HG03565 (cell line): ENCODE data around the gene CD79A.
A peak's percentile ranks its signal among the peaks of the same experiment; 100 is the strongest.

ENCODE experiments used
- ATAC-seq: cut with Tn5 transposase; IDR thresholded peaks from one replicate; pipeline ENCODE4 v1.9.1; 2021; ENCODE audit warnings: mild to moderate bottlenecking, moderate library complexity; ENCODE audit not compliant: unreplicated experiment

Gene CD79A

GRCh38 chr19:41876847-41877832, at the start of gene CD79A:
Gene CD79A, plus strand, starts transcription at chr19:41877279. Its CDS starts 26 bp downstream, at chr19:41877305.
- ATAC-seq, result peak; percentile 45

GRCh38 chr19:41837981-41838708, 38.9 kb upstream of the CD79A start:
- ATAC-seq, result no peak

DNA sequence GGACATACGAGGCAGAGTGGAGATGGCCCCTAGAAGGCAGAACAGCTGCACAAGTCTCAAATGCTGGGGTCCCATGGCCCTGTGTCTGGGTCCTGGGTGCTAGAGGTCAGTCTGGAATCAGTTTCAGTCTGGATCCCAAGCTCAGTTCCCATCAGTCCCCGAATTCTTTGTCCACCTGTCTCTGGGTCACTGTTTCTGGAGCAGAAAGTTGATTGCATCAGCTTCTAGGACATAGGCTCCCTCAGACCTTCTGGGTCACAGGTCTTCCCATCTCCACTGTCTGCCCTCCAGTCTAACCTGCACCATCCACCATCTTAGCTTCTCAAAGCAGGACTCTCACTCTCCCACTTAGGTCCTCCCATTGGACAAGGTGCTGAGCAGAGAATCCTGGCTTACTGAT, 37.9 kb upstream of the CD79A start:
- no peak for ATAC-seq

- ATAC-seq, result no peak
These were observed 33.7 kb upstream of the CD79A start for GRCh38 chr19:41843371-41843770.

- no peak for ATAC-seq
These were observed 32.5 kb upstream of the CD79A start, which contains the start of gene LYPD4 for GRCh38 chr19:41844601-41845000. Gene LYPD4, minus strand, starts transcription at chr19:41844683. Its CDS starts 5,398 bp downstream, at chr19:41839285.

- ATAC-seq, result no peak
These were observed 32.3 kb upstream of the CD79A start, which contains the start of gene DMRTC2 for GRCh38 chr19:41845001-41845050. Gene DMRTC2, plus strand, starts transcription at chr19:41845042. Its CDS starts 2,387 bp downstream, at chr19:41847429.

GRCh38 chr19:41845051-41845590, 32.0 kb upstream of the CD79A start:
- ATAC-seq, result no peak

GRCh38 chr19:41847351-41848105, 29.6 kb upstream of the CD79A start:
- no peak for ATAC-seq

- ATAC-seq, result no peak
These were observed 28.4 kb upstream of the CD79A start for GRCh38 chr19:41848666-41849065.

- ATAC-seq, result no peak
These were observed 28.0 kb upstream of the CD79A start for GRCh38 chr19:41849067-41849466.

DNA sequence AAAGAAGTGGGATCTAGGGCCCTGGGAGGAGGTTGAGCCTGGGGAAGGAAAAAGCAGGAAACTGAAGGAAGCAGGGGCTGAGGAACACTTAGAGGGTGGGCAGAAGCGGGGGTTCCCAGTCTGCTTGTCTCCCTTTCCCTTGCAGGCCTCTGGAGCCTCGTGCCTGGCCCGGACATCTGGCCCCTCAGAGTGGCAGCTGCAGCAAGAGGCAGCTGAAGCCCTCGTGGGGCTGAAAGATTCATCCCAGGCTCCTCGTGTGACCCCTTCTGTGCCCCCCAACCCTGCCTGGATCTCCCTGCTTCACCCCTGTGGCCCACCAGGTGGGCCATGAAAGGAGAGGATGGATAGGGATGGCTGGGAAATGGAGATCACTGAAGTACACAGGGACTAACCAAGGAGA, 26.7 kb upstream of the CD79A start:
- no peak for ATAC-seq

- no peak for ATAC-seq
These were observed 25.6 kb upstream of the CD79A start for GRCh38 chr19:41851456-41851855.

DNA sequence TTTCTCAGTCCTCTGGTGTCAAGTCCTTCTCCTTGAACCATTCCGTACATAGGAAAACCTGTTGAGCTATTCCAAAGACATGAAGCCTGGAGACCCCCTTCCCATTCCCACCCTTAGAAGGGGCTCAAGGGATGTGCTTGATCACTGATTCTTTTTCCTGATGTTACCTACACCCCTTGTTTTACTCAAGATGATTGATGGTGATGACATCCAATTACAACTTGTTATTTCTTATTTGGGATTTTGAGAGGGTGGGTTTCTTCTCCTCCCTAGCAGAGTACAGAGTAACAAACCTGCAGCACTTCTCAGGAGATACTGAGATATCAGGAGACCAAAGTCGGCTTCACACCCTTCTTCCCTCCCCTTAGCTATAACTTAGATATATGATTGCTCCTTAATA, 23.7 kb upstream of the CD79A start:
- ATAC-seq, result no peak

- no peak for ATAC-seq
These were observed 23.3 kb upstream of the CD79A start for GRCh38 chr19:41853768-41854167.

DNA sequence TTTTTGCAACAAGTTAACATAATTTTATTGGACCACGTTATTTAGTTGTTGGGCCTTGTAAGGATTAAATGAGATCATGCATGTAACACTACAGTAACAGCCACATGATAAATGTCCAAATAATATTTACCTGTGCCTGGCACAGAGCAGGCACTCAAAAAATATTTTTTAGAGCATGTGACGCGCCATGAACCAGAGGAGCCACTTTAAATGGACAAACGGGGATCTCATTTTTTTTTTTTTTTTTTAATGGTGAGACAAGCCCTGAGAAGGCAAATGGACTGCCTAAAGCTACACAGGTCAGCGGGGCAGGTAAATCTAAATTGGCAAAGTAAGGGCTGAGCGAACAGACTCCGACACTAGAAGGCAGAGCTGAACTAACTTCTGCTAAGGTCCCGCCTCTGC, 17.9 kb upstream of the CD79A start:
- no peak for ATAC-seq

- ATAC-seq, result peak; percentile 71
These were observed 17.3 kb upstream of the CD79A start, which contains the start of gene RPS19 for GRCh38 chr19:41859618-41860418. Gene RPS19, plus strand, starts transcription at chr19:41860255. Its CDS starts 520 bp downstream, at chr19:41860775.

DNA sequence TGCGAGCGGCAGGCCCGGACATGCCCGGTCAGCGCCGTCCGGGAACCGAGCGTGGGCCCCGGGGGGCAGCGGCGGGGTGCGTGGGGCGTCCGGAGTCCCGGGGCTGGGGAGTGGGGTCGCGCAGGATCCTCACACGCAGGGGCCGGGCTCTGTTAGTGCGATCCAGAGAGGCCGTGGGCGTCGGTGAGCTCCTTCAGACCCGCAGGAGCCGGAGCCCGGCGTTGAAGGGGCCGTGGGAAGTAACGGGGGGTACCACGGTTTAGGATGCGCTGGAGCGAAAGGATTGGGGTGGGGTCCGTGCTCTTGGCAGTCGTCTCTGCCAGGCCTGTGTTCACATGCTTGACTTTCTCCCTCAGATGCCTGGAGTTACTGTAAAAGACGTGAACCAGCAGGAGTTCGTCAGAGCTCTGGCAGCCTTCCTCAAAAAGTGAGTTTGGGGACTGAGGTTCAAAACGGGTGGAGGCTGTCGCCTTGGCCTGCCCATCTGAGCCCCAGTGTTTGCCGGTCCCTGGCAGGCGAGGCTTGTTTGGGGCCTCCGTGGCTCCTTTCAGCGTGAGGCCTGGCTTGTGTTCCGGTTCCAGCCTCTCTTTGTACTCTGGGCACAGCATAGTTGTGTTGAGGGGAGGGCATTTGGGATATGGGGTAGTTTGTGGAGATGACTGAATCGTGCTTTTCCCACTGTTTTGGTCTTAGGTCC, 16.5 kb upstream of the CD79A start:
- no peak for ATAC-seq

GRCh38 chr19:41861116-41861768, 15.8 kb upstream of the CD79A start:
- no peak for ATAC-seq

GRCh38 chr19:41861846-41862245, 15.2 kb upstream of the CD79A start:
- no peak for ATAC-seq
